ENCODE results near the gene COL6A1. TPM values are rescaled to one million over a fixed set of nuclear protein-coding genes. Genes with fewer than 3 reads are reported as not detected.

The COL6A1 gene
- total RNA-seq, 1 donor from 2014 or later: 611 TPM

DNA sequence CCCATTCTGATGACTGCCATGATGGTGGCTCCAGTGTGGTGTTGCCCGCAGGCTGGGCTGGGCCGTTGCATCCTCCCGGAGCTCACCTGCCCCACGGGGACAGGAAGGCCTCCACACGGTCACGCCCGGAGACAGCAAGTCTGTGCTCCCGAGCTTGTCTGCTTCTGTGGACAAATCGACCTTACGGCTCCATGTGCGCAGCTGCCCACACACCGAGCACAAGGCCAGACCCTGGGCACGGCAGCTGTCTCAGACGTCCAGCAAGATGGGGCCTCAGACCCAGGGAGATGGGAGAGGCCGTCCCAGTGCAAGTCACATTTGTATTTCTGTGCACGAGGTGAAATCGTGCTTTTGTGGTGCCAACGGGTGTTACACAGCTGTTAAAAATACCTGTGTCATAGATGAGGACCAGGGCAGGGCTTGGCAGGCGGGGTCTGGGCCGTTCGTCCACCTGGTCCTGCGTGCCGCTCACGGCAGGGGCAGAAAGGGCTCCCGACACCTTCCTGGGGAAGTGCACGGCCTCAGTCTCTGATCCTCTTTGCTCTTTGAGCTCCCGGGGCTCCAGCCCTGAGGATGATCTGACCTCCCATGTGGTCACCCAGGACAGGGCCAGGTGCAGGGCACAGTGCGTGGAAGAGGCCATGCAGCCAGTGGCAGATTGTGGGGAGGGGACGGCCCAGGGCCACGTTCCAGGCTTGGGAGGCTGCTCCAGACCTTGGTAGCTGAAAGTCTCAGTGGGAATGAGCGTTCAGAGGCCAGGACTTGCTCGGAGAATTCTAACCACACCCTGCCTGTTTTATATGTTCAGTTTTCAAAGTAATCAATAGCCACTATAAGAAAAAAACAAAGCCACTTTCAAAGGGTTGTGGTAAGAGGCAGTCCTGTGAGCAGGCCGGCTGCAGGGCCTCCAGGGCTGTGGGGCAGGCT is 13.5 kb downstream of the COL6A1 start:
- peak in 1 of 2 experiments; percentile 17 for DNase-seq (ENCODE audit: low spot score in 2 of 2, unreplicated experiment in 2 of 2)
- Mint-ChIP-seq H3K4me3 (no peak overlapping the region), H3K27me3 (ENCODE audit: low read depth) (no peaks in the 10 kb centered on the region), H3K9me3 (no peaks in the 10 kb centered on the region), H3K36me3 (peaks cover 4% of the 10 kb centered on the region), H3K27ac (peak overlapping the region; percentile 43), H3K4me1 (no peaks in the 10 kb centered on the region)
- TF ChIP-seq, protein P1, sequence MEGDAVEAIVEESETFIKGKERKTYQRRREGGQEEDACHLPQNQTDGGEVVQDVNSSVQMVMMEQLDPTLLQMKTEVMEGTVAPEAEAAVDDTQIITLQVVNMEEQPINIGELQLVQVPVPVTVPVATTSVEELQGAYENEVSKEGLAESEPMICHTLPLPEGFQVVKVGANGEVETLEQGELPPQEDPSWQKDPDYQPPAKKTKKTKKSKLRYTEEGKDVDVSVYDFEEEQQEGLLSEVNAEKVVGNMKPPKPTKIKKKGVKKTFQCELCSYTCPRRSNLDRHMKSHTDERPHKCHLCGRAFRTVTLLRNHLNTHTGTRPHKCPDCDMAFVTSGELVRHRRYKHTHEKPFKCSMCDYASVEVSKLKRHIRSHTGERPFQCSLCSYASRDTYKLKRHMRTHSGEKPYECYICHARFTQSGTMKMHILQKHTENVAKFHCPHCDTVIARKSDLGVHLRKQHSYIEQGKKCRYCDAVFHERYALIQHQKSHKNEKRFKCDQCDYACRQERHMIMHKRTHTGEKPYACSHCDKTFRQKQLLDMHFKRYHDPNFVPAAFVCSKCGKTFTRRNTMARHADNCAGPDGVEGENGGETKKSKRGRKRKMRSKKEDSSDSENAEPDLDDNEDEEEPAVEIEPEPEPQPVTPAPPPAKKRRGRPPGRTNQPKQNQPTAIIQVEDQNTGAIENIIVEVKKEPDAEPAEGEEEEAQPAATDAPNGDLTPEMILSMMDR (IDR thresholded peaks at IDR 0.05; ENCODE audit: unreplicated experiment): no peak

DNA sequence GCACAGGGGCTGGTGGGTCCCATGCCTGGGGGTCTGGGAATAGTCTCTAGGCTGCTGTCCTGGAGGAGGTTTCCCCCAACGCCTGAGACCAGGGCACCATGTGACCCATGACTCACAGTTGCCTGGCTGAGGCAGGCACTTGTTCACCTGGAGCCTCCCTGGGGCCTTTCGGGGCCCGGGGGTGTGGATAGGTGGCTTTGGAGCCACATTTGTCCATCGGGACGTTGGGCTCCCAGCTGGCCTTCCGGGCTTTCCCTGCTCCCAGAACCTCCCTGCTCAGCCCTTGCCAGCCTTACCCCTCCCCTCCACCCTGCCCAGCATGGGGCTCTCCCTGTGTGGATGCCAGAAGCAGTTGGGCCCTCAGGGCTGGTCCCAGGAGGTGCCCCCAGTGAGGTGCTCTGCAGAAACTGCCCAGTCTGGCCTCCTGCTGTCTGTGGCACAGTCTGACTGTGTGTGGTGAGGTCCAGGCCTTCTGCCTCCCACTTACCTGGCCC is 14.2 kb downstream of the COL6A1 start:
- Mint-ChIP-seq H3K9me3 (no peaks in the 10 kb centered on the region), H3K36me3 (peaks cover 4% of the 10 kb centered on the region), H3K4me1 (no peaks in the 10 kb centered on the region), H3K27ac (no peak overlapping the region), H3K4me3 (no peak overlapping the region), H3K27me3 (ENCODE audit: low read depth) (no peaks in the 10 kb centered on the region)
- peak in 1 of 2 experiments; percentile 27 for DNase-seq (ENCODE audit: low spot score in 2 of 2, unreplicated experiment in 2 of 2)
- TF ChIP-seq, protein P1 (IDR thresholded peaks at IDR 0.05; ENCODE audit: unreplicated experiment): no peak

DNA sequence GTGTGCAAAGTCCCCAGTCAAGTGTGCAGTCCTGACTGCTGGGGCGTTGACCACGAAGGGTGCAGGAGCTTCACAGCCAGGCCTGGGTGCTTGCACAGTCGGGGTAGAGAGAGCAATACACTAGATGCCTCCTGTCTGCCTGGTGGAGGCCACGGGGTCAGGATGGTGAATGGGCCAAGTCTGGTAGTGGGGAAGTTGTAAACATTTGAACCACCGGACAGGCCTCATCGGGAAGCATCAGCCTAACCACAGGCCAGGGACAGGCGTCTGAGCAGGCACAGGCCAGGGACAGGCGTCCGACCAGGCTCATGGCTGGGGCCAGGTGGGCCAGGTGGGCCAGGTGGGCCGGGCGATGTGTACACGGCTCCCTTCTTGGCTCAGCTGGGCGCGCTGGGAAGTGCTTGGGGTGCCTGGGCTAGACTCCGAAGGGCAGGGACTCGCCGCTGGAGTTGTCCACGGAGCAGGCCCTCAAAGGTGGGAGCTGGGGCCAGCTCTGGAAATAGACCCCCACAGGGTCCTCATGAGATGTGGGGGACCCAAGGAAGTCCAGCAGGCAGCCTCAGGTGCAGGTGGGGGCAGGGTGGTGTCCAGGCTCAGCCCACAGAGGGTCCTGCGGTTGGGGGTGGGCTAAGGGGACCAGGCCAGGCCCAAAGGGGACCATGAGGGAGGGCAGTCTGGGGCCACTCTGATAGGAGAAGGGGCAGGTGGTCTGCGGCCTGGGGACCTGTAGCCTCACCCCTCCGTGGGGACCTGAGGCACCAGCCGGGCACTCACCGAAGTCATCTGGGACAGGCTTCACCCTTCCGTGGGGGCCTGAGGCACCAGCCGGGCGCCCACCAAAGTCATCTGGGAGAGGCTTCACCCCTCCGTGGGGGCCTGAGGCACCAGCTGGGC is 15.0 kb downstream of the COL6A1 start:
- Mint-ChIP-seq H3K27ac (peak overlapping the region; percentile 5), H3K4me1 (no peaks in the 10 kb centered on the region), H3K36me3 (peaks cover 4% of the 10 kb centered on the region), H3K9me3 (no peaks in the 10 kb centered on the region), H3K4me3 (no peak overlapping the region), H3K27me3 (ENCODE audit: low read depth) (no peaks in the 10 kb centered on the region)
- TF ChIP-seq, protein P1 (IDR thresholded peaks at IDR 0.05; ENCODE audit: unreplicated experiment): no peak
- DNase-seq (ENCODE audit: low spot score in 2 of 2, unreplicated experiment in 2 of 2): no peak

DNA sequence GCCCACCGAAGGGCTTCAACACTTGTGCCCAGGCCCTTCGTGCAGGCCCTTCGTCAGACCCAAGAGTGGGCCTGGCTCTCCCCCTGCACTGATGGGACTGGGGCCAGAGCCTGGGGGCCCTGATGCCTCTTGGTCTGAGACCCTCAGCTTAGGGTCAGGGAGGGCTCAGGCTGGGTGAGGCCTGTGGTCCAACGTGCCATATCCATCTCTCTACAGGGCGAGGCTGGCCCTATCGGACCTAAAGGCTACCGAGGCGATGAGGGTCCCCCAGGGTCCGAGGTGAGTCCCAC is 15.6 kb downstream of the COL6A1 start:
- no peak overlapping the region for H3K27ac Mint-ChIP-seq
- no peak overlapping the region for H3K4me3 Mint-ChIP-seq
- no peaks in the 10 kb centered on the region for H3K4me1 Mint-ChIP-seq
- no peaks in the 10 kb centered on the region for H3K9me3 Mint-ChIP-seq
- TF ChIP-seq, protein P1 (IDR thresholded peaks at IDR 0.05; ENCODE audit: unreplicated experiment): no peak
- no peaks in the 10 kb centered on the region for H3K27me3 Mint-ChIP-seq (ENCODE audit: low read depth)
- H3K36me3 Mint-ChIP-seq: peaks cover 1% of the 10 kb centered on the region
- DNase-seq (ENCODE audit: low spot score in 2 of 2, unreplicated experiment in 2 of 2): peak in 1 of 2 experiments; percentile 30

DNA sequence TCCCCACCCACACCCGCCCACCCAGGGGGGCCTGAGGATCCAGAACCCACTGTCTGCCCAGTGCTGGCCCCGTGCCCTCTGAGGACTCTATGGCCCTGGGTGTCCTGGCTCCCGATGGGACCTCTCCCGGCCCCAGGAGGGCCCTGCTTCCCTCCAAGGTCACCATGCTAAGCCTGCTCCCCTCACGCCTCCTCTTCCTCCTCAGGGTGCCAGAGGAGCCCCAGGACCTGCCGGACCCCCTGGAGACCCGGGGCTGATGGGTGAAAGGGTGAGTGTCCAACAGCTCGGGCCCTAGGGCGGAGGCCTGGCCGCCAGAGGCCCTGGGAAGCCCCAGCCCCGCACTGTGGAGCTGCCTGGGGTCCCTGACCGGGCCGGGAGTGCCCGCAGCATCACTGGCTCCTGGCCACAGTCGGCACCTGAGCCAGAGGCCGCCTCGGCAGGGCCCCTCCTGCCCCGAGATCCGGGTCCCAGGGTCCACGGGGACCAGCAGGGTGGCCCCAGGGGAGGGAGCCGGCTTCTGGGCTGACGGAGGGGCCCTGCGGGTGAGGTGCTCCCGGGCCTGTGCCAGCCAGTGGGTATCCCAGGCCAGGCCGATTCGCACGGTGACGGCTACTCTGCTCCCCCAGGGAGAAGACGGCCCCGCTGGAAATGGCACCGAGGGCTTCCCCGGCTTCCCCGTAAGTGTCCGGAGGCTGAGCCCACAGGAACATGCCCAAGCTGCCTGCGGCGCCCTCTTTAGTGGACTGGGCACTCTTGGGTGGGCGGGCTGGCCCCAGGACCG is 16.1 kb downstream of the COL6A1 start:
- H3K4me3 Mint-ChIP-seq: no peak overlapping the region
- DNase-seq (ENCODE audit: low spot score in 2 of 2, unreplicated experiment in 2 of 2): peak in 1 of 2 experiments; percentile 17
- H3K4me1 Mint-ChIP-seq: no peaks in the 10 kb centered on the region
- peaks cover 1% of the 10 kb centered on the region for H3K36me3 Mint-ChIP-seq
- TF ChIP-seq, protein P1 (IDR thresholded peaks at IDR 0.05; ENCODE audit: unreplicated experiment): no peak
- no peaks in the 10 kb centered on the region for H3K27me3 Mint-ChIP-seq (ENCODE audit: low read depth)
- H3K27ac Mint-ChIP-seq: no peak overlapping the region
- no peaks in the 10 kb centered on the region for H3K9me3 Mint-ChIP-seq

Data from mesothelial cell of epicardium (in vitro differentiated cells).